ENCODE data around the gene PRR33. TPM values are rescaled to one million over a fixed set of nuclear protein-coding genes. Genes with fewer than 3 reads are reported as not detected.

Gene PRR33
- total and polyA plus RNA-seq, 7 donors, result 0.13 TPM; not detected in 6

- Histone ChIP-seq H3K27me3 (no peaks in the 10 kb centered on the region), H3K27ac (no peak overlapping the region), H3K4me1 (no peaks in the 10 kb centered on the region), H3K36me3 (no peaks in the 10 kb centered on the region), H3K9me3 (no peaks in the 10 kb centered on the region), H3K4me3 (no peak overlapping the region)
- intact Hi-C loops (cut with DNase I), result no loop called here
- 81 to 91% methylated on average over 13 of the region's 13 CpGs for WGBS, 2 donors
- TF ChIP-seq POLR2A (IDR thresholded peaks at IDR 0.05) (no peak), CTCF (IDR thresholded peaks at IDR 0.05) (no peak), POLR2AphosphoS5 (IDR thresholded peaks at IDR 0.05) (no peak), EP300 (IDR thresholded peaks at IDR 0.05) (no peak)
- DNase-seq, result no peak
These were observed 35.2 kb downstream of the PRR33 start for GRCh38 chr11:1856306-1857005.

GRCh38 chr11:1855886-1856265 lies 35.8 kb downstream of the PRR33 start:
- Histone ChIP-seq H3K36me3 (no peaks in the 10 kb centered on the region), H3K27ac (no peak overlapping the region), H3K9me3 (no peaks in the 10 kb centered on the region), H3K27me3 (no peaks in the 10 kb centered on the region), H3K4me1 (no peaks in the 10 kb centered on the region), H3K4me3 (no peak overlapping the region)
- no peak for TF ChIP-seq POLR2AphosphoS5 (IDR thresholded peaks at IDR 0.05)
- TF ChIP-seq EP300 (IDR thresholded peaks at IDR 0.05), result no peak
- TF ChIP-seq POLR2A (IDR thresholded peaks at IDR 0.05), result no peak
- TF ChIP-seq CTCF (IDR thresholded peaks at IDR 0.05), result no peak
- DNase-seq, result no peak
- WGBS, 2 donors, result 77 to 91% methylated on average over 11 of the region's 11 CpGs
- intact Hi-C loops (cut with DNase I), result no loop called here

- DNase-seq, result no peak
- Histone ChIP-seq H3K4me1 (no peaks in the 10 kb centered on the region), H3K27ac (no peak overlapping the region), H3K4me3 (no peak overlapping the region), H3K36me3 (no peaks in the 10 kb centered on the region), H3K9me3 (no peaks in the 10 kb centered on the region), H3K27me3 (no peaks in the 10 kb centered on the region)
- TF ChIP-seq POLR2A (IDR thresholded peaks at IDR 0.05), result no peak
- TF ChIP-seq EP300 (IDR thresholded peaks at IDR 0.05), result no peak
- TF ChIP-seq CTCF (IDR thresholded peaks at IDR 0.05), result no peak
- TF ChIP-seq POLR2AphosphoS5 (IDR thresholded peaks at IDR 0.05), result no peak
- intact Hi-C loops (cut with DNase I), result no loop called here
- WGBS, 2 donors, result 63 to 72% methylated on average over 26 of the region's 26 CpGs
These were observed 36.5 kb downstream of the PRR33 start for GRCh38 chr11:1854949-1855885.

DNA sequence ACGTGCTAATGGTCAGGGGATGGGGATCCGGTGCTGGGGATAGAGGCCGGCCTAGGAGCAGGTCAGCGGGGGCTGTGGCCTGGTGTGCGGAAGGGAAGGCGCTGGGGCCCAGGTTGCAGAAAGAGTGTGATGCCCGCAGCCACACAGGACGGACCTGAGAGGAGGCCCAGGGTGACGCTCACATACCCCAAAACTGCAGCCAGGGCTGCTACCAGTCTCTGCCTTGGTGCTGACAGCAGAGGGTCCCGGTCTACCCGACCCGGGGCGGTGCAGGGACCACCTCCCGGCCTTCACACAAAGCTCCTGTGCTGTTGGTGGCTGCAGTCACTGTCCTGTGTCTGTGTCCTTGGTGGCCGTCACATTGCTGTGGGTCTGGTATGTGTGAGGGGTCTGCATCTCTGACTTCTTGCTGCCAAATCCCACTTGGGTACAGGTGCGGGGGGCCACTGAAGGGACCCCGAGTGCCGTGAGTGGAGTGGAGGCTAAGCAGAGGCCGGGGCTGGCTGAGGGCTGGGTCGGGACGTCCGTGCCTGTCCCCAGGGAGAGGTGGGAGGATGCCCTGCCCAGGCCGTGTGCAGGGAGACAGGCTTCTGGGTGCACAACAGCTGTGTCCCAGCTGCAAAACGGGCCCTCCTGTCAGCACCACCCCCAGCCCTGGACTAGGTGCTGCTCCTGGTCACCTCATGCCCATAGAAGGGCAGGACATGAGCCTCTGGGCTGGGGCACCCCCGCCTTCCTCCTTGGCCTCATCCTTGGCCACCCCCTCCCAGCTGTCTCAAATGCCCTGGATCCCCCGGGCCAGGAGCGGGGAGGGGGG lies 37.4 kb downstream of the PRR33 start:
- no peaks in the 10 kb centered on the region for H3K27me3 ChIP-seq
- H3K36me3 ChIP-seq, result no peaks in the 10 kb centered on the region
- no peaks in the 10 kb centered on the region for H3K9me3 ChIP-seq
- WGBS, 2 donors, result 65 to 69% methylated on average over 27 of the region's 27 CpGs
- H3K27ac ChIP-seq, result no peak overlapping the region
- DNase-seq, result no peak
- intact Hi-C loops (cut with DNase I), result no loop called here
- H3K4me1 ChIP-seq, result no peaks in the 10 kb centered on the region
- TF ChIP-seq EP300 (IDR thresholded peaks at IDR 0.05), result no peak
- TF ChIP-seq CTCF (IDR thresholded peaks at IDR 0.05), result no peak
- no peak for TF ChIP-seq POLR2AphosphoS5 (IDR thresholded peaks at IDR 0.05)
- peak overlapping the region in 1 of 4 donors; percentile 18 for H3K4me3 ChIP-seq

All from sigmoid colon (tissue), 7 donors.